ENCODE data around the gene GNB1.
"Not testable (repeated sequence)": the region's sequence is repeated elsewhere in the genome, so short reads cannot be mapped to it uniquely, and the experiment has no call there.

GNB1 gene

GRCh38 chr1:1760715-1761114, 130.2 kb downstream of the GNB1 start:
- DNase-seq (ENCODE audit: low spot score), result no peak

- DNase-seq (ENCODE audit: low spot score), result no peak
These were observed 130.6 kb downstream of the GNB1 start for GRCh38 chr1:1760345-1760650.

- DNase-seq (ENCODE audit: low spot score), result no peak
These were observed 131.2 kb downstream of the GNB1 start for GRCh38 chr1:1759456-1760344.

- DNase-seq (ENCODE audit: low spot score), result no peak
These were observed 132.0 kb downstream of the GNB1 start for GRCh38 chr1:1758692-1759455.

- DNase-seq (ENCODE audit: low spot score), result no peak
These were observed 132.7 kb downstream of the GNB1 start for GRCh38 chr1:1758059-1758621.

- DNase-seq (ENCODE audit: low spot score), result no peak
These were observed 133.3 kb downstream of the GNB1 start for GRCh38 chr1:1757422-1758058.

GRCh38 chr1:1756661-1757421, 134.0 kb downstream of the GNB1 start:
- DNase-seq (ENCODE audit: low spot score), result no peak

GRCh38 chr1:1755852-1756251, 135.0 kb downstream of the GNB1 start:
- no peak for DNase-seq (ENCODE audit: low spot score)

GRCh38 chr1:1755426-1755825, 135.5 kb downstream of the GNB1 start:
- no peak for DNase-seq (ENCODE audit: low spot score)

GRCh38 chr1:1754051-1754815, 136.7 kb downstream of the GNB1 start:
- no peak for DNase-seq (ENCODE audit: low spot score)

GRCh38 chr1:1753607-1754005, 137.3 kb downstream of the GNB1 start:
- no peak for DNase-seq (ENCODE audit: low spot score)

- no peak for DNase-seq (ENCODE audit: low spot score)
These were observed 138.0 kb downstream of the GNB1 start for GRCh38 chr1:1752636-1753606.

- DNase-seq (ENCODE audit: low spot score), result no peak
These were observed 138.7 kb downstream of the GNB1 start for GRCh38 chr1:1752190-1752589.

- not testable (repeated sequence) for DNase-seq (ENCODE audit: low spot score)
These were observed 140.9 kb downstream of the GNB1 start for GRCh38 chr1:1749941-1750340.

GRCh38 chr1:1748686-1749321, 142.1 kb downstream of the GNB1 start:
- DNase-seq (ENCODE audit: low spot score), result peak; percentile 51

GRCh38 chr1:1746566-1746909, 144.3 kb downstream of the GNB1 start:
- not testable (repeated sequence) for DNase-seq (ENCODE audit: low spot score)

GRCh38 chr1:1745651-1746565, 145.0 kb downstream of the GNB1 start:
- not testable (repeated sequence) for DNase-seq (ENCODE audit: low spot score)

GRCh38 chr1:1742529-1742928, 148.4 kb downstream of the GNB1 start:
- DNase-seq (ENCODE audit: low spot score), result not testable (repeated sequence)

Data from Ammon's horn (tissue), 1 donor.